GM12878 (cell line): ENCODE measurements around the gene SP3. TPM values are rescaled to one million over a fixed set of nuclear protein-coding genes. Genes with fewer than 3 reads are reported as not detected.

Experiments
- EP300 ChIP-seq, 2 experiments: fragments of 150-350 bp in 1 of 2; IDR thresholded peaks; 2 replicates each; pipeline ENCODE4 v1.6.1; 2011 to 2012; ENCODE audit warnings: low read depth in 2 of 2, low read length in 2 of 2, borderline replicate concordance in 1 of 2, improper control_type of control experiment in 1 of 2, inconsistent platforms in 1 of 2; ENCODE audit not compliant: control insufficient read depth in 1 of 2
- ESRRA ChIP-seq: IDR thresholded peaks from 2 replicates; pipeline ENCODE4 v1.6.1; 2012; ENCODE audit warnings: mild to moderate bottlenecking, low read length, improper control_type of control experiment
- LARP7 ChIP-seq: fragments of 450-650 bp; IDR thresholded peaks from 2 replicates; pipeline ENCODE4 v1.6.1; 2017; ENCODE audit warnings: mild to moderate bottlenecking
- RAD21 ChIP-seq: IDR thresholded peaks from 2 replicates; pipeline ENCODE4 v1.6.1; 2011; ENCODE audit warnings: mild to moderate bottlenecking, low read depth, low read length, moderate library complexity; ENCODE audit not compliant: insufficient read depth
- SIX5 ChIP-seq: IDR thresholded peaks from 2 replicates; pipeline ENCODE4 v1.6.1; 2011; ENCODE audit warnings: mild to moderate bottlenecking, low read depth, low read length, moderate library complexity; ENCODE audit not compliant: severe bottlenecking
- SMAD5 ChIP-seq: IDR thresholded peaks from 2 replicates; pipeline ENCODE4 v1.6.1; 2016; ENCODE audit warnings: antibody characterized with exemption, low read depth
- ZNF207 ChIP-seq: fragments of 450-650 bp; IDR thresholded peaks from 2 replicates; pipeline ENCODE4 v1.6.1; 2014; ENCODE audit warnings: antibody characterized with exemption, mild to moderate bottlenecking, borderline replicate concordance
- ZNF24 ChIP-seq: fragments of 450-650 bp; IDR thresholded peaks from 2 replicates; pipeline ENCODE4 v1.6.1; 2017; ENCODE audit warnings: antibody characterized with exemption, mild to moderate bottlenecking
- polyA plus RNA-seq, 11 experiments: library from polyadenylated mRNA; depleted of rRNA in 4 of 11; unstranded in 6 of 11; stranded (reverse) in 5 of 11; fragments of >200 nt; fragmentation: Nextera tagmentation in 4 of 11; fragmentation: Illumina TruSeq in 1 of 11; extraction: Ambion mirVana in 4 of 11; extraction: Trizol in 1 of 11; gene quantifications; 1 replicate in 1 of 11; 2 replicates in 10 of 11; pipeline versions ENCODE4 v1.2.1 to v1.2.3, GENCODE V29; 2011 to 2016; ENCODE audit warnings: inconsistent platforms in 2 of 11, missing spikeins in 2 of 11, low read depth in 1 of 11
- total RNA-seq, 4 experiments: library from RNA; depleted of rRNA in 3 of 4; stranded (reverse); fragments of >200 nt in 3 of 4; fragmentation: Illumina TruSeq in 1 of 4; extraction: Trizol in 1 of 4; gene quantifications; 2 replicates each; pipeline versions ENCODE4 v1.2.1 to v1.2.3, GENCODE V29; 2013 to 2021
- TF ChIP-seq, protein P1 (sequence below): fragments of 450-650 bp; formaldehyde crosslinking; IDR thresholded peaks from 2 replicates; pipeline ENCODE4 v1.4.0; 2020; ENCODE audit warnings: mild to moderate bottlenecking, moderate library complexity
- TF ChIP-seq, protein P2 (sequence below): IDR thresholded peaks from 2 replicates; pipeline ENCODE4 v1.6.1; 2012; ENCODE audit warnings: low read depth, low read length, improper control_type of control experiment
- TF ChIP-seq, protein P3 (sequence below): fragments of 150-350 bp; IDR thresholded peaks from 2 replicates; pipeline ENCODE4 v1.6.1; 2016; ENCODE audit warnings: low read depth, low read length

The SP3 gene
- total and polyA plus RNA-seq, 10 of the 15 experiments (the other 5 are each of a cell fraction or from before 2014, with no cell fraction given), result 9.9 to 87.6 (median 52.4) TPM

- TF ChIP-seq, protein P1, sequence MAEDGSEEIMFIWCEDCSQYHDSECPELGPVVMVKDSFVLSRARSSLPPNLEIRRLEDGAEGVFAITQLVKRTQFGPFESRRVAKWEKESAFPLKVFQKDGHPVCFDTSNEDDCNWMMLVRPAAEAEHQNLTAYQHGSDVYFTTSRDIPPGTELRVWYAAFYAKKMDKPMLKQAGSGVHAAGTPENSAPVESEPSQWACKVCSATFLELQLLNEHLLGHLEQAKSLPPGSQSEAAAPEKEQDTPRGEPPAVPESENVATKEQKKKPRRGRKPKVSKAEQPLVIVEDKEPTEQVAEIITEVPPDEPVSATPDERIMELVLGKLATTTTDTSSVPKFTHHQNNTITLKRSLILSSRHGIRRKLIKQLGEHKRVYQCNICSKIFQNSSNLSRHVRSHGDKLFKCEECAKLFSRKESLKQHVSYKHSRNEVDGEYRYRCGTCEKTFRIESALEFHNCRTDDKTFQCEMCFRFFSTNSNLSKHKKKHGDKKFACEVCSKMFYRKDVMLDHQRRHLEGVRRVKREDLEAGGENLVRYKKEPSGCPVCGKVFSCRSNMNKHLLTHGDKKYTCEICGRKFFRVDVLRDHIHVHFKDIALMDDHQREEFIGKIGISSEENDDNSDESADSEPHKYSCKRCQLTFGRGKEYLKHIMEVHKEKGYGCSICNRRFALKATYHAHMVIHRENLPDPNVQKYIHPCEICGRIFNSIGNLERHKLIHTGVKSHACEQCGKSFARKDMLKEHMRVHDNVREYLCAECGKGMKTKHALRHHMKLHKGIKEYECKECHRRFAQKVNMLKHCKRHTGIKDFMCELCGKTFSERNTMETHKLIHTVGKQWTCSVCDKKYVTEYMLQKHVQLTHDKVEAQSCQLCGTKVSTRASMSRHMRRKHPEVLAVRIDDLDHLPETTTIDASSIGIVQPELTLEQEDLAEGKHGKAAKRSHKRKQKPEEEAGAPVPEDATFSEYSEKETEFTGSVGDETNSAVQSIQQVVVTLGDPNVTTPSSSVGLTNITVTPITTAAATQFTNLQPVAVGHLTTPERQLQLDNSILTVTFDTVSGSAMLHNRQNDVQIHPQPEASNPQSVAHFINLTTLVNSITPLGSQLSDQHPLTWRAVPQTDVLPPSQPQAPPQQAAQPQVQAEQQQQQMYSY (CRISPR knock-in tag), result no peak
- no peak for TF ChIP-seq EP300 (IDR thresholded peaks at IDR 0.05; ENCODE audit: borderline replicate concordance in 1 of 2, control insufficient read depth in 1 of 2, low read depth in 2 of 2, low read length in 2 of 2)
- no peak for TF ChIP-seq ESRRA
- TF ChIP-seq, protein P2, sequence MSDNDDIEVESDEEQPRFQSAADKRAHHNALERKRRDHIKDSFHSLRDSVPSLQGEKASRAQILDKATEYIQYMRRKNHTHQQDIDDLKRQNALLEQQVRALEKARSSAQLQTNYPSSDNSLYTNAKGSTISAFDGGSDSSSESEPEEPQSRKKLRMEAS, result no peak
- TF ChIP-seq ZNF24, result no peak
- no peak for TF ChIP-seq RAD21
- no peak for TF ChIP-seq LARP7
- TF ChIP-seq ZNF207, result no peak
- TF ChIP-seq SIX5, result no peak
- no peak for TF ChIP-seq SMAD5
- TF ChIP-seq, protein P3, sequence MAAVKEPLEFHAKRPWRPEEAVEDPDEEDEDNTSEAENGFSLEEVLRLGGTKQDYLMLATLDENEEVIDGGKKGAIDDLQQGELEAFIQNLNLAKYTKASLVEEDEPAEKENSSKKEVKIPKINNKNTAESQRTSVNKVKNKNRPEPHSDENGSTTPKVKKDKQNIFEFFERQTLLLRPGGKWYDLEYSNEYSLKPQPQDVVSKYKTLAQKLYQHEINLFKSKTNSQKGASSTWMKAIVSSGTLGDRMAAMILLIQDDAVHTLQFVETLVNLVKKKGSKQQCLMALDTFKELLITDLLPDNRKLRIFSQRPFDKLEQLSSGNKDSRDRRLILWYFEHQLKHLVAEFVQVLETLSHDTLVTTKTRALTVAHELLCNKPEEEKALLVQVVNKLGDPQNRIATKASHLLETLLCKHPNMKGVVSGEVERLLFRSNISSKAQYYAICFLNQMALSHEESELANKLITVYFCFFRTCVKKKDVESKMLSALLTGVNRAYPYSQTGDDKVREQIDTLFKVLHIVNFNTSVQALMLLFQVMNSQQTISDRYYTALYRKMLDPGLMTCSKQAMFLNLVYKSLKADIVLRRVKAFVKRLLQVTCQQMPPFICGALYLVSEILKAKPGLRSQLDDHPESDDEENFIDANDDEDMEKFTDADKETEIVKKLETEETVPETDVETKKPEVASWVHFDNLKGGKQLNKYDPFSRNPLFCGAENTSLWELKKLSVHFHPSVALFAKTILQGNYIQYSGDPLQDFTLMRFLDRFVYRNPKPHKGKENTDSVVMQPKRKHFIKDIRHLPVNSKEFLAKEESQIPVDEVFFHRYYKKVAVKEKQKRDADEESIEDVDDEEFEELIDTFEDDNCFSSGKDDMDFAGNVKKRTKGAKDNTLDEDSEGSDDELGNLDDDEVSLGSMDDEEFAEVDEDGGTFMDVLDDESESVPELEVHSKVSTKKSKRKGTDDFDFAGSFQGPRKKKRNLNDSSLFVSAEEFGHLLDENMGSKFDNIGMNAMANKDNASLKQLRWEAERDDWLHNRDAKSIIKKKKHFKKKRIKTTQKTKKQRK, result no peak
- TF ChIP-seq, all 136 proteins: peak for 0
Observed at GRCh38 chr2:174014011-174014698, 49.0 kb upstream of the SP3 start (continued).
